CD4-positive, alpha-beta T cell treated with Interleukin-1 beta for 1 hour (primary cell): Measurements from ENCODE around the gene USP40.

Experiments used
- DNase-seq, 2 donors: peaks; one replicate each; pipeline ENCODE4 v3.0.0-alpha.2; 2020 to 2022

Gene USP40

GRCh38 chr2:233456111-233456510 lies 110.5 kb downstream of the USP40 start:
- no peak for DNase-seq

- DNase-seq = no peak
These were observed 111.1 kb downstream of the USP40 start for GRCh38 chr2:233455491-233455890.

- DNase-seq = no peak
These were observed 111.6 kb downstream of the USP40 start for GRCh38 chr2:233455006-233455405.

DNA sequence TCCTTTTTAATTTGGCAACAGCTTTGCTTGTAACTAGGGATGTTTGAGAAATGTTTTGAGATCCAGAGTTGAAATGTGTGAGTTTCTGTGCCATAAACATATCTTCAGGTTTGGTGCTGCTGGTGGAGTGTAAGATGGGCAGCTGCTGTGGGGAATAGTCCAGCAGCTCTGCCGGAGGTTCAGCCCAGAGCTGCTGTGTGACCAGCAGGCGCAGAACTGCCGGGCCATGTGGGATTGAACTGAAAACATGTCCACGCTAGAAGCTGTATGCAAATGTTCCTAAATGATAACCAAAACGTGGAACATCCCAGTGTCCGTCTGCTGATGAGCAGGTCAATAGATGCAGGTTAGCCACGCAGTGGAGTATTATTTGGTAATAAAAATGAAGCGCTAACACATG lies 112.7 kb downstream of the USP40 start:
- DNase-seq = no peak

DNA sequence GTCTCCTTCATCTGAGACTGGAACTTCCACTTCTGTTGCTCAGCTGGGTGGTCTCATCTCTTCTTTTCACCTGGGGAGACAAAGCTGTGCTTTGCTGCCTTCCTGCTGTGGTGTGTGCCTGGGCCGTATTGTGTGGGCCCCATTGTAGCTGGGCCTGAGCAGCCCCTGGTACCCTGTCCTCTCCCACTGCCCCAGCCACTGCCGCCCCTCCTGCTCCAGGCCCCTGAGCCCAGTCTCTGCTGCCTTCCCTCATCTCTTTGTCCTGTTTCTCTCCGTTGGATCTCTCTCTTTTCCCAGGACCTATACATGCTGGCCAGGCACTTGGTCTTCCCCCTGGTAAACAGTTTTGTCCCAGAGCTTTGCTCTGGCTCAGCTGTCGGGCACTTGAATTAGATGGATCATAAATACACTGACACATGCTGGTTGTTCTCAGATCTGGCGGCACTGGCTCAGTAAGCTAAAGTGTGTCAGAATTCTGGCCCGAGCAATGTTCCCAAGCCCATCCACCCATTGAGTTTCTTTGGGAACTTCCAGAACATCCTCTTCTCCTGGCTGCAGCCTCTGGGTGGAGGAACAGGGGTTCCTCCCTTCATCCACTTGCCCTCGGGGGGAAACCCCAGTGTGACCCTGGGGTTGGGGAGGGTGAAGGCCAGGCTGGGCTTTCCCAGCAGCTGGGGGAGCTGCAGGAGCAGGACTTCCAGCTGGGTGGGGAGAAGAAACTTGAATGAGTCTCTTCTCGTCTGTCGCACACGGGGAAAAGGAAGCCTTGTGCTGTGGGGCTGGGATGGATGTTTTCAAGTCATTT lies 113.3 kb downstream of the USP40 start:
- DNase-seq = no peak

- no peak for DNase-seq
These were observed 114.6 kb downstream of the USP40 start for GRCh38 chr2:233451950-233452349.

DNA sequence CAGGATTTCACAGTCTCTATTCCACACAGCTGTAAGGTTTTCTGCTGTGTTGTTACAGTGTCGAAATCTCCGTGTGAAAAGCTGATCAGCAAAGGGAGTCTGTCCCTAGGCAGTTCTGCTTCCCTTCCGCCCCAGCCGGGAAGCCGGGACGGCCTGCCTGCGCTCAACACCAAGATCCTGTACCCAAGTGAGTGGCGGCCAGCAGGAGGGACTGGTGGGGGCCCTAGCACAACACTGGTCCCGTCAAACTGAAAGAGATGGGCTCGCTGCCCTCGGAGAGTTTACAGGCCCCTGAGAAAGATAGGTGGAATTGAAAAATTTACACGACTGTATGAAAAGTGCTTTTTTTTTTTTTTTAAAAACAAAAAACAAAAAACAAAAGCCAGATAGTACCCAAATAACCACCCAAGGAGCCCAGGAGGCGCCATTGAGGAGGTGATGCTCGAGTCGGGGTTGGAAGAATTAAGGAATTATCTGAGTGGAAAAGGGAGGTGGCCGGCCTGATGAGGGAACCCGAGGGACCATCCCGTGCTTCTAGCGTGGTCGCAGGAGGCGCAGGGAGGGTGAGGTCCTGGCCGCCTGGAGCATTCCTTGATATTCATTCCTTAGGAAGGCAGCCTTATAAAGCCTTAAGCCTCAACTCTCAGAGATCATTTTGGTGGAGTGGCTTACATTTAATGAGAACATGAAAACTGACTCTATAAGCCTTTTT lies 115.6 kb downstream of the USP40 start:
- DNase-seq = no peak

DNA sequence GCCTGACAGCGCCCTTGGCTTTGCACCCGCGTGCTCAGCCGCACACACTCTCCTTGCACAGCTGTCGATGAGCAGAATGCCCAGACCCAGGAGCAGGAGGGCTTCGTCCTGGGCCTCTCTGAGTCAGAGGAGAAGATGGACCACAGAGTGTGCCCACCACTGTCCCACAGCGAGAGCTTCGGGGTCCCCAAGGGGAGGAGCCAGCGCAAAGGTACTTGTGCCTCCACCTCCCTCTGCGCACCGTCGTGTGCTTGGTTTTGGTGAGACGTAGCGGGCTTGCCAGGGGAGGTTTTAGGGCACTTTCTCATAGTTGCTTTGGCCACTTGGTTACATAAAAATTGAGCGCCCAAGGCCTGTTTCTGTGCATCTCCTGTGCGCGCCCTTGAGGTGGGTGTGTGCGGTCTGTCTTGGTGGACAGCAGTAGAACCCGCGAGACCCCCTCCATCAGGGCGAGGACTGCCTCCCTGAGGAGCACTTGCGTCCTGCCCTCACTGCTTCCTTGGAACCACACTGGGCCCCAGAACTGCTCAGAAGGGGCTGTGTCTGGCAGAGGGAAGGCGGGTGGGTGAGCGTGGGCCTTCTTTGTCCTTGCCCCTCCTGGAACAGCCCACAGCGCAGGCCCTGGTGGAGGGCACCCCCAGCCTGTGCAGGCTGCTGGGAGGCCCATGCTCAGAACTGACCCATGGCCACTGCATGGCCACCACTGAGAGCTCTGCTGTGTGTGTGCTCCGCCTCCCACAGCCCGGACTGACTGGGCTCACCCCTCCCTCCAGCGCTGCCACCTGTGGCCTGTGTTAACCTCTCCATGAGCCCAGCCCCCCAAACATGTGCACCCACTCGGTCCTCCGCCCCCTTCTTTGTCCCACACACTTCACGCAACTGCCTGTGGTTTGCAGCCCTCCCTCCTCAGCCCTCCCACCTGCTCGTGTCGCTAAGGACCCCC lies 116.4 kb downstream of the USP40 start:
- DNase-seq = no peak

- no peak for DNase-seq
These were observed 117.3 kb downstream of the USP40 start for GRCh38 chr2:233449081-233449901.

DNA sequence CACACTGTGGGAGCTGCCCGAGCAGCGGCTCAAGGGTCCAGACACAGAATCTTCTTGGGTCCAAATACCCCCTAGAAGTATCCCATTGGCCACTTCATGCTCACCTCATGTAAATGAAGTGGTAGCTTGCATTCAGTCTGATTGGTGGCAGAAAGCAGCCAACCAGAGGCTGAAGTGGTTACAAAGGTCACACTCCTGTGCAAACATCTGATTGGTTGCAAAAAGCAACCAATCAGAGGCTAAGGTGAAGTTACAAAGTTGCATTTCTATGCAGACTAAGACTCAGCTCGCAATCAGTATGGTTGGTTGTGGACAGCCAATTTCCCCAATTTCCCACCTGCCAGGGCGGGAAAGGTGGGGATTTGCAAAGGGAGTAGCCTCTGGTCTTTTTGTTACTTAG lies 118.0 kb downstream of the USP40 start:
- no peak for DNase-seq

DNA sequence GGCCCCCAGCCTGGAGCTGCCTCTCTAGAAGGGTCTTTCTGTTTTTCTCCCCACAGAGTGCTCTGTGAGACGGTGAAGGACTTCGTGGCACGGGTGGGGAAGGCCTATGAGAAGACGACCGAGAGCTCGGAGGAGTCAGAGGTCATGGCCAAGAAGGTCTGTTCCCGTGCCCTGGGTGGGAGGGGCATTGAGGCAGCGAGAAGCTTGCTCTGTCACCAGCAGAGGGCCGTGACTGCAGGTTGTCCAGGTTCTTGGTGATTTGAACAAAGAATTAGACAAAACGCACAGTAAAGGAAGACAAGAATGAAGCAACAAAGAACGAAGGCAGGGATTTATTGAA lies 118.4 kb downstream of the USP40 start:
- DNase-seq = no peak

GRCh38 chr2:233447506-233448219 lies 118.9 kb downstream of the USP40 start:
- no peak for DNase-seq

DNA sequence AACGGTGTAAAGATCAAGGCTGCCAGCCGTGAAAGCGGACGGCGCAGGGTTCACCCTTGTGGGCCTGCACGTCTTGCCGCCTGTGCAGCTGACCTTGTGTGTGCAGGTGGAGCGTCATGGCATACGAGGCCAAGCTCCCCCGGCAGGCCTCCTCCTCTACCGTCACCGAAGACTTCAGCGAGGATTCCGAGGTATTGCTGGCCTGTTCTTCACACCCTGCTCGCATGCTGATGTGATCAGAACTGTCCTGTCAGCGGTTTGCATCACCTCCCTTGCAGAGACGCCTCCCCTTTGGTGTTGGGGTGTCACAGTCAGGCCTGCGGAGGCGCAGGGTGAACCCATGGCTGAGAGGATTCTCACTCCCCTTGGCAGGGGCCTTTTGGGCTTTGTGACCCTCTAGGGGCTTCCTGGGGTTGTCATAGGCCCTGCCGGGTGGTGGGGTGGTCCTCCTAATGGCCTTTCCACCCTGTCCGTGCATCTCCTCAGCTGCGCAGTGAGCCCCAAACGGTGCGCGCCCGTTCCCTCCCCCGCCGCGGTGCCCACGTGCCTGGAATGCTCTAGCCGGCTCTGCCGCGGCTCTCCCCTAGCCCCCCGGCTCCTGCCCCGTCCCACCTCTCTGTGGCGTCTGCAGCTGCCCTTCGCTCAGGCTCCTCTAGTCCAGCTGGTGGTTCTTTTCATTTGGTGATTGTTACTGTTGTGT lies 119.8 kb downstream of the USP40 start:
- DNase-seq = no peak

- no peak for DNase-seq
These were observed 120.5 kb downstream of the USP40 start for GRCh38 chr2:233446121-233446520.

DNA sequence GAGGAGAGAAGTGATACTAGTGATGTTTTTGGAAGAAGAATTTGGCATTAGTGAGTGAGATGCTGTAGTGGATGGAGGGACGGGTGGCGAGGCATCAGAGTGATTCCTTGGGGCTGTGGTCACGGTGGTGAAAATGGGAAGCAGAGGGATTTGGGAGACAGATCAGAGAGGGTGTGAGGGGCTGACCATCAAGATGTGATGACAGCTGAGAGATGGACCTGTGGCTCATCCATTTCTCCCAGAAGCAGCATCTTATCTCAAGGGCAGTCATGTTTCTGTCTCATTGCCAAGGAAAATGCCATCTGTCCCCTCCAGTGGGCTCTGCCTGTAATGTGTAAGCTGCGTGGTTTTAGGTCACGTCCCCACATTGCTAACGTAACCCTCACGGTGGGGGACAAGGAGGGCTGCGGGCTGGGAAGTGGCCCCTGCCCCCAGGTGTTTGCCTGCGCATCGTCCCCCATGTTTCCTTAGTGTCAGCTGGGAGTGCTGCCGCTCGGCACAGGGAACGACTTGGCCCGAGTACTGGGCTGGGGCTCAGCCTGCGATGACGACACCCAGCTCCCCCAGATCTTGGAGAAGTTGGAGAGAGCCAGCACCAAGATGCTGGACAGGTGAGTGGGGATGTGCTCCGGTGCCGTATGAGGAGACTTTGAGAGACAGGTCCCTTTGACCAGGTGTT lies 121.3 kb downstream of the USP40 start:
- no peak for DNase-seq

DNA sequence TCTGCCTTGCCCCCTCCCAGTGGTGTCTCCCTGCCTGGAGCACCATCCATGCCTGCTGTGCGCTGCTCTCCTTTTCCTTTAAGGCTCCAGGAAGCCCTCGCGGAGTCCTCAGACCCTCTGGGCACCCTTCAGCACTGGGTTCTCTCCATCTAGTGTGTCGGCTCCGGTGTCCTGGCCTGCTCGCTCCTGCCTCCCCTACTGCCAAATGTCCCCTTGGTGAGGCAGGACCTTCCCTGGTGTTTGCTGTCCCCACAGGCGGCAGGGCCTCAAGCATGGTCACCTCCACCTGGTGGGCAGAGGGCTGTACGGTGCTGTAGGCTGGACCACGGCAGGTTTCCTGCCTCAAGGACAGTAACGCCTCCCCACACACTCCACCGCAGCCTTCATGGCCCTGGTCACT lies 122.1 kb downstream of the USP40 start:
- no peak for DNase-seq

GRCh38 chr2:233443511-233444183 lies 122.9 kb downstream of the USP40 start:
- peak; percentile 79 to 83 for DNase-seq

DNA sequence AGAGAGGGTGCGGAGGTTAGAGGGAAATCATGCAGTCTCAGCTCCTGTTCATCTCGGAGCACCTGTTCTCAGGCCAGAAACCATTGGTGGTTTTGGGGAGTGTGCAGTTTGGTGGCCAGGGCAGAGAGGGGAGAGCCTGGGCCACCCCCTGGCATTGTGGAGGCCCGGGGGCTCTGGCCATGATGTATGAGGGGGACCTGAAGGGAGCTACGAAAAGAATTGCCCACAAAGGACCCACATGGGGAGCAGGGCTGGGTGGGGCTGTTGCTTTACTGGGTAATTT lies 124.6 kb downstream of the USP40 start:
- no peak for DNase-seq

GRCh38 chr2:233441161-233442027 lies 125.2 kb downstream of the USP40 start:
- no peak for DNase-seq
